ENCODE data around the gene ZNHIT6. TPM values are rescaled to one million over a fixed set of nuclear protein-coding genes. Genes with fewer than 3 reads are reported as not detected.

Gene ZNHIT6
- polyA plus RNA-seq, 1 donor from 2014 or later: 16.3 TPM

- Mint-ChIP-seq H3K4me1 (peaks cover 0 to 2% (median 0%) of the 10 kb centered on the region in 3 donors), H3K9me3 (peaks cover 0 to 13% (median 3%) of the 10 kb centered on the region in 3 donors), H3K27me3 (no peaks in the 10 kb centered on the region), H3K4me3 (no peak overlapping the region), H3K36me3 (peaks cover 13% of the 10 kb centered on the region), H3K27ac (no peak overlapping the region)
Measured at GRCh38 chr1:85616364-85616705, 91.9 kb downstream of the ZNHIT6 start.

GRCh38 chr1:85615586-85616363 is 92.5 kb downstream of the ZNHIT6 start:
- H3K27ac Mint-ChIP-seq: no peak overlapping the region
- H3K4me1 Mint-ChIP-seq: peaks cover 0 to 2% (median 0%) of the 10 kb centered on the region in 3 donors
- no peak overlapping the region for H3K4me3 Mint-ChIP-seq
- no peaks in the 10 kb centered on the region for H3K27me3 Mint-ChIP-seq
- peaks cover 11% of the 10 kb centered on the region for H3K36me3 Mint-ChIP-seq
- H3K9me3 Mint-ChIP-seq: peaks cover 0 to 8% (median 3%) of the 10 kb centered on the region in 3 donors

GRCh38 chr1:85612704-85613361 is 95.4 kb downstream of the ZNHIT6 start:
- Mint-ChIP-seq H3K9me3 (no peaks in the 10 kb centered on the region), H3K4me3 (no peak overlapping the region), H3K36me3 (peaks cover 7% of the 10 kb centered on the region), H3K27ac (no peak overlapping the region), H3K27me3 (peaks cover 2% of the 10 kb centered on the region), H3K4me1 (peaks cover 0 to 2% (median 0%) of the 10 kb centered on the region in 3 donors)

DNA sequence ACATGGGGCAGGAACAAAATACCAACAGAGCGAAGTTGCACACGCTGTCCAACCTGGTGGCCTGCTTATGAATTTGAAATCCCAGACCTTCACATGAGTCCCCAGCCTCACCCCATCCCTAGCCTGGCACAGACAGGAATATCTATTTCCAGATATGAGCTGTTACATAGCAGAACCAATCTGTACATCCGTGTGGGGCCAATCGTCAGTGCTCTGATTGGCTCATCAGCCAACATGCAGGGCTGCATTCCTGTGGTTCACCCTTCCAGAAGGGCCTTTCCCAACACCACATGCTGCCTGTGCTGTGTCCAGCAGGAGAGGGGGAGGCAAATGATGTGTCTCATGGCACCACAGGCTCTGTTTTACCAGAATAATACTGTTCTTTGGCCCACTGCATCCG is 96.4 kb downstream of the ZNHIT6 start:
- H3K9me3 Mint-ChIP-seq: no peaks in the 10 kb centered on the region
- H3K4me1 Mint-ChIP-seq: no peaks in the 10 kb centered on the region
- H3K27ac Mint-ChIP-seq: no peak overlapping the region
- peaks cover 7% of the 10 kb centered on the region for H3K36me3 Mint-ChIP-seq
- H3K4me3 Mint-ChIP-seq: no peak overlapping the region
- H3K27me3 Mint-ChIP-seq: peaks cover 2% of the 10 kb centered on the region

DNA sequence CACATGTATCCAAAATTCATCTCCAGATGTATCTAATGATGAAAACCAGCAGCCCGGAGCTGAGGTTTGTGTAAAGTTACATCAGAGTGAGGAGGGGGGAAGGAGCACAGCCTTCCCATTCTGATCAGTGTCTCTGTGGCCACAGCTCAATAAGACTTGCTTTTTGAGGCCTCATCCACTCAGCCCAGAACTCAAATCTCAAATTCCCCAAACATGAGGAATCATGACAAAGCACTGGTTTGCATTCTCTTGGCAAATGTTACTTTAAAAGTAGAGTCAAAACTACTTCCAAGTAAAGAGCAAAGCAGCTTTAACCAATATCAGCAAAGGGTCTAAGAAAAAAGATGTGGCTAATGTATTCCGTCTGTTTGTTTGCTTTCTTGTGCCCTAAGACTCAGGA is 96.8 kb downstream of the ZNHIT6 start:
- H3K27me3 Mint-ChIP-seq: peaks cover 2% of the 10 kb centered on the region
- no peak overlapping the region for H3K4me3 Mint-ChIP-seq
- H3K9me3 Mint-ChIP-seq: no peaks in the 10 kb centered on the region
- peak overlapping the region in 1 of 3 donors; percentile 53 for H3K27ac Mint-ChIP-seq
- H3K4me1 Mint-ChIP-seq: no peaks in the 10 kb centered on the region
- peaks cover 7% of the 10 kb centered on the region for H3K36me3 Mint-ChIP-seq

- H3K9me3 Mint-ChIP-seq: no peaks in the 10 kb centered on the region
Measured at GRCh38 chr1:85609976-85610375, 98.3 kb downstream of the ZNHIT6 start.

DNA sequence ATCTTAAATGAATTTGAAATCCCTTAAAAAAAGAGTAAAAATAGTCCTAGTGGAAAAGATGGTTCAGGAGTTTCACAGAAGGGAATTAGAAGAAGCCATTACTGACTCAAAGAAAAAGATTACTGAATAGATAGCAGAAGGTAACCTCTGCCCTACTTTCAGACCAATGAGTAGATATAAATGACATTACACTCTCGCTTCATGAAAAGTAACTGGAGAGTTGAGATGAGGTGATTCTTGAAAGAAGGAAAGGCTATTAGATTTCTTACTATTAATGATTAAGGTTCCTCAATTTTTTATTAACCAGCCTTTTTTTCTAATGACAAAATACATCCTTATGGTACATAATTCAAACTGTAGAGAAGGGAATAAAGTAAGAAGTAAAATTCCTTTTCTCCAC is 99.4 kb downstream of the ZNHIT6 start:
- Mint-ChIP-seq H3K4me3 (no peak overlapping the region), H3K27me3 (peaks cover 2% of the 10 kb centered on the region), H3K4me1 (no peaks in the 10 kb centered on the region), H3K9me3 (no peaks in the 10 kb centered on the region), H3K27ac (no peak overlapping the region), H3K36me3 (peaks cover 6% of the 10 kb centered on the region)

More at GRCh38 chr1:85609976-85610375, 98.3 kb downstream of the ZNHIT6 start:
- peaks cover 6% of the 10 kb centered on the region for H3K36me3 Mint-ChIP-seq
- no peak overlapping the region for H3K27ac Mint-ChIP-seq
- H3K4me3 Mint-ChIP-seq: no peak overlapping the region
- H3K27me3 Mint-ChIP-seq: peaks cover 2% of the 10 kb centered on the region
- H3K4me1 Mint-ChIP-seq: no peaks in the 10 kb centered on the region

- no peak overlapping the region for H3K4me3 Mint-ChIP-seq
- peaks cover 2% of the 10 kb centered on the region for H3K27me3 Mint-ChIP-seq
- H3K4me1 Mint-ChIP-seq: no peaks in the 10 kb centered on the region
- peak overlapping the region in 1 of 3 donors; percentile 13 for H3K27ac Mint-ChIP-seq
- peaks cover 3% of the 10 kb centered on the region for H3K36me3 Mint-ChIP-seq
- H3K9me3 Mint-ChIP-seq: no peaks in the 10 kb centered on the region
Measured at GRCh38 chr1:85607921-85608265, 100.3 kb downstream of the ZNHIT6 start.

- H3K27ac Mint-ChIP-seq: no peak overlapping the region
- H3K27me3 Mint-ChIP-seq: peaks cover 2% of the 10 kb centered on the region
- no peaks in the 10 kb centered on the region for H3K4me1 Mint-ChIP-seq
- H3K9me3 Mint-ChIP-seq: no peaks in the 10 kb centered on the region
- H3K36me3 Mint-ChIP-seq: no peaks in the 10 kb centered on the region
- no peak overlapping the region for H3K4me3 Mint-ChIP-seq
Measured at GRCh38 chr1:85607126-85607920, 100.9 kb downstream of the ZNHIT6 start.

- Mint-ChIP-seq H3K36me3 (no peaks in the 10 kb centered on the region), H3K27me3 (peaks cover 2% of the 10 kb centered on the region), H3K9me3 (no peaks in the 10 kb centered on the region), H3K4me1 (no peaks in the 10 kb centered on the region), H3K4me3 (no peak overlapping the region), H3K27ac (no peak overlapping the region)
Measured at GRCh38 chr1:85606414-85606800, 101.8 kb downstream of the ZNHIT6 start.

- Mint-ChIP-seq H3K27ac (no peak overlapping the region), H3K9me3 (no peaks in the 10 kb centered on the region), H3K4me3 (no peak overlapping the region), H3K36me3 (no peaks in the 10 kb centered on the region), H3K27me3 (peaks cover 2% of the 10 kb centered on the region), H3K4me1 (no peaks in the 10 kb centered on the region)
Measured at GRCh38 chr1:85605484-85606413, 102.5 kb downstream of the ZNHIT6 start.

DNA sequence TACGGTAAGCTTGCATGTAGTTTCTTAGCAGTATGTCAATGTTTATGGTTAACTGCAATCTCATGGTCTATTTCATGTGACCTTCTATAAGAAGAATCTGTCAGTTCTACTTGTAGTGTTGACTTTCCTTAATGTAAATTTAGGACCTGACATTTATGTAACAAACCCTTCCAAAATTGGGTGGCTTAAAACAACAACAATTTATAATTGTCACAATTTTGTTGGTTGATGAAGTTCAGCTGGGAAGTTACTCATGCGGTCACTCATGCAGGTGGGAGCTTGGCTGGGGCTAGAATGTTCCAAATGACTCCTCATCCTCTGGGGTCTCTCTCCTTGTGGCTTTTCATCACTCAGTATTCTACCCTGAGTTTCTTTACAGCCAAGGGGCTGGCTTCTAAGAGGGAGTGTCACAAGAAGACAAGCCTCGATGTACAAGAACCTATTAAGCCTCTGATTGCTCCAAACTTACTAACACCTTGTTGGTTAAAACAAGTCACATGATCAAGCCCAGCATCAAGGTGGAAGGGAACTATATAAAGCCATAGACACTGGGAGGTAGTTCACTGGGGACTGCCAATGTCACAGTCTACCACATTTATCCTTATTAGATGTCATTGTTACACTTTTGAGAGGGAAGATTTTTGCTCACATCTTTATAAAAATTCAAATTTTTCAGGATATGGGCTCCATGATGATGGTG is 103.8 kb downstream of the ZNHIT6 start:
- peaks cover 2% of the 10 kb centered on the region for H3K27me3 Mint-ChIP-seq
- H3K36me3 Mint-ChIP-seq: peaks cover 5% of the 10 kb centered on the region
- H3K4me1 Mint-ChIP-seq: no peaks in the 10 kb centered on the region
- H3K27ac Mint-ChIP-seq: no peak overlapping the region
- H3K4me3 Mint-ChIP-seq: no peak overlapping the region
- H3K9me3 Mint-ChIP-seq: peaks cover 0 to 2% (median 2%) of the 10 kb centered on the region in 3 donors

DNA sequence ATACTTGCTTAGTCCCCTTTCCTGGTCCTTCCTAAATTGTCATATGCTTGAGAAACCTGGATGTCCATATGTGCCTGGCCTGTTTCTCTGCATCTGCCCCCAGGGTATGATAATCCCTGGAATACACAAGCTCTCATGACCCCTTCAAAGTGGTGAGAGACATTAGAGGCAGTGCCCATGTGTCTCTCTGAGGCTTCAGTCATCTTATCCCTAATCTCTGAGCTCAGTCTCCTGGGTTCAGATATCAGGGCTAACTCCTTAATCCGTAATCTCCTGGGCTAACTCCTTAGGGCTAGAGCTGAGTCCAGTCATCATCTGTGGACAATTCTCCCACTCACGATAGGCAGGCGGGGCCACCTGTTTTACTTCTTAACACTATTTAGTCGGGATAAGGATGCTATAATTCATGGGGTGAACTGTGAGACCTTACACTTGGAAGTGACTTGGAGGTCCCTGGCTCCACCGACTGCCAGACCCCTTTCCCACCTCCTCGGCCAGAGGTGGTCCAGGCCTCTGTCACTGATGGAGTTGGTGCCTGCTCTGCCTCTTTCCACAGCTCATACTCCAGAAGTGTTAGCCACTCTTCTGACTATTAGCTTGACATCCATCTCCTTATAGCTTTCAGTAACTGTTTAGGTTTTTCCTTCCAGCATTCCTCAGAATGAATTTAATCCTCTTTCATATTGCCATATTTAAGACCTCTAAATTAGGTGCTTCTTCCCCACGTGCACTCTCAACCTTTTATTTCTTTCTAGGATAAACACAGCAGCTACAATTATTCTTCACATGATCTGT is 105.0 kb downstream of the ZNHIT6 start:
- H3K9me3 Mint-ChIP-seq: peaks cover 0 to 2% (median 2%) of the 10 kb centered on the region in 3 donors
- H3K36me3 Mint-ChIP-seq: peaks cover 5% of the 10 kb centered on the region
- H3K27ac Mint-ChIP-seq: no peak overlapping the region
- H3K27me3 Mint-ChIP-seq: no peaks in the 10 kb centered on the region
- no peak overlapping the region for H3K4me3 Mint-ChIP-seq
- no peaks in the 10 kb centered on the region for H3K4me1 Mint-ChIP-seq
